ENCODE results near the gene HHIPL1.

Gene HHIPL1

DNA sequence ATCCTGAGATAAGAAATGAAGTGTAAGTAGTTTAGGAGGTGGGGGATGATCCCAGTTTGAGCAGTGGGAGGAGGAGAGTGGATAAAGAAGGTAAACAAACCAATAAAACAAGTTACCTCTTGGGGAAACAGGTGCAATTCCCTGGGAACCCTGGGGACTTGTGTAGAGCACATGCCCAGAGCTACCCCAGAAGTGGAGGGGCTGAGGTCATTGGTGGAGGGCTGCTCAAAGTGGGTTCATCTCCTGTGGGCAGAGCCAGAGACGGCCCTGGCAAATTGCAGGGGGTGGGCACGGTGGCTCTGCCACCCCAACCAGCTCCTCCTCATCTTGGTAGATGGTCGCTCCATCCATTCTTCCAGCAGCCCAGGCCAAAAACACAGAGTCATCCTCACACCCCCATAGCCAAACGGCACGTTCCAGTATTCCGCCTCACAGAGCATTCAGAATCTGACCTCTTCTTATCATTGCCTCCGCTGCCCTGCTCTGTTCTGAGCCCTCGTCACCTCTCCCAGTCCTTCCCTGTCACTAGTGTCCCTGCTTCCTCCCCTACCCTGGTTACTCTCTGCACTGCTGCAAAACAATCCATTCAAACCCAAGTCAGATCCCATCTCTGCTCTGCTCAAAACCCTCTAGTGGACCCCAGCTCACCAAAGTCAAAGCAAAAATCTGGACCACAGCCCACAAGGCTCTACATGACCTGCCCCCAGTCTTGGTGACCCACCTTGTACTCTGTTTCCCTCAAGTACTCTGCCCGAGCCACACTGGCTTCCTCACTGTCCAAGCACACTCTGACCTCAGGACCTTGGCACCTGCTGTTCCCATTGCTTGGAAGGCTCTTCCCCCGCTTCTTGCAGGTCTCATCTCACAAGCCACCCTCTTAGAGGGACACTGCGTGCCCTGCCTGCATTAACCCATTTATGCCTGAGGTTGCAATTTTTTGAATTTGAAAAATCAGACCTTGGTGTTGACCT is 44.6 kb downstream of the HHIPL1 start:
- H3K9ac ChIP-seq (ENCODE audit: low read depth, low read length): no peak overlapping the region
- H3K27me3 ChIP-seq (ENCODE audit: control insufficient read depth, insufficient read depth, low read length): peaks cover 61% of the 10 kb centered on the region
- H3K4me2 ChIP-seq (ENCODE audit: low read length): no peak overlapping the region
- H3K9me3 ChIP-seq (replicated peaks; ENCODE audit: low read length): no peaks in the 10 kb centered on the region
- no peak overlapping the region for H3K4me3 ChIP-seq (ENCODE audit: low read length)
- H3K36me3 ChIP-seq (ENCODE audit: insufficient read depth, low read length): no peaks in the 10 kb centered on the region
- peaks cover 3% of the 10 kb centered on the region for H3K4me1 ChIP-seq (ENCODE audit: control insufficient read depth, insufficient read depth, low read length)

DNA sequence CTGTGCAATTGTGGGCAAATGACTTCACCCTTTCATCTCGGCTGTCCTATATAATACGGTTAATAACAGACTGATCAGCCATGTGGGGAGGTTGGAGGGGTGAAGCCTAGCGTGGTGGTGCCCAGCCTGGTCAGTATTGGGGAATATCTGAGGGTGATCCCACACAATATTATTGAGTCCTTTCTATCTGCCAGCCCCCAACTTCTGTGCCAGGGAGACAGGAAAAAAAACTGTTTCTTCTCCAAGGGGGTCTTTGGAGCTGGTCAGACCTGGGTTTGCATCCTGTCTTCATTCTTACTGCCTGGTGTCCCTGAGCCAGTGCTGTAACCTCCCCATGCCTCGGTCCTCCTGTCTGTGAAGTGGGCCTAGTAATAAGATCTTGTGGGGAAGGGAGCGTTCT is 45.7 kb downstream of the HHIPL1 start:
- no peak overlapping the region for H3K4me3 ChIP-seq (ENCODE audit: low read length)
- no peak overlapping the region for H3K9ac ChIP-seq (ENCODE audit: low read depth, low read length)
- no peak overlapping the region for H3K4me2 ChIP-seq (ENCODE audit: low read length)
- no peaks in the 10 kb centered on the region for H3K36me3 ChIP-seq (ENCODE audit: insufficient read depth, low read length)
- no peaks in the 10 kb centered on the region for H3K4me1 ChIP-seq (ENCODE audit: control insufficient read depth, insufficient read depth, low read length)
- H3K27me3 ChIP-seq (ENCODE audit: control insufficient read depth, insufficient read depth, low read length): peaks cover 57% of the 10 kb centered on the region
- no peaks in the 10 kb centered on the region for H3K9me3 ChIP-seq (replicated peaks; ENCODE audit: low read length)

DNA sequence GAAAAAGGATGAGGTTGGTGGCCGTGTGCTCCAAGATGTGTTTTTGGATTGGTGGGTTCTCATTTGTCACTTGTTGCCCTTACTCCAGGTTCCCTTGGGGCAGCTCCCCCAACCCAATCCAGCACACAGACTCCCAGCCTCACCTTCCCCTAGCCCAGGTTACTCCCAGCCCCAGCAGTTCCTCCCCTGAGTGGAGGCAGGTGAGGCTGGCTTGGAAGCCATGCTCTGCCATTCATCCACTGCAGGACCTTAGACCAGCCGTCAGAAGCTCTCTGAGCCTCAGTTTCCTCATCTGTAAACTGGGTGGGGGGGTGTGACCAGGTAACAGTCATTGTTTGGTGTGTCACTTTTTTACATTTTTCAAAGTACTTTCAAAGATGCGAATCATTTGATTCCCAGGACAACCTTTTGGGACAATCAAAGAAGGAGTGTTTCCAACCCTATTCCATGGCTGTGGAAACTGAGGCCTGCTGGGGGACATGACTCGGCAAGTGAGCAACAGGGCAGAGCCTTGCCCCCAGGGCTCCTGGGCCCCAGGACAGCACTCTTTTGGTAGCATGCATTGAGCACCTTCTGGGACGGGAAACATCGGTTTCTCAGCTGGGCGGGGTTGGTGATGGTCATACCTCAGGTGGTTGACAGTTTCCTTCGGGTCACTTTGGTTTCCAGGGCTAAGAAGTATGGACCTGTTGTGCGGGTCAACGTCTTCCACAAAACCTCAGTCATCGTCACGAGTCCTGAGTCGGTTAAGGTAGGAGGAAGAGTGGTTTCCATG is 46.4 kb downstream of the HHIPL1 start:
- H3K27me3 ChIP-seq (ENCODE audit: control insufficient read depth, insufficient read depth, low read length): peaks cover 55% of the 10 kb centered on the region
- H3K4me1 ChIP-seq (ENCODE audit: control insufficient read depth, insufficient read depth, low read length): no peaks in the 10 kb centered on the region
- H3K9ac ChIP-seq (ENCODE audit: low read depth, low read length): no peak overlapping the region
- H3K4me3 ChIP-seq (ENCODE audit: low read length): no peak overlapping the region
- H3K36me3 ChIP-seq (ENCODE audit: insufficient read depth, low read length): no peaks in the 10 kb centered on the region
- H3K4me2 ChIP-seq (ENCODE audit: low read length): no peak overlapping the region
- no peaks in the 10 kb centered on the region for H3K9me3 ChIP-seq (replicated peaks; ENCODE audit: low read length)

DNA sequence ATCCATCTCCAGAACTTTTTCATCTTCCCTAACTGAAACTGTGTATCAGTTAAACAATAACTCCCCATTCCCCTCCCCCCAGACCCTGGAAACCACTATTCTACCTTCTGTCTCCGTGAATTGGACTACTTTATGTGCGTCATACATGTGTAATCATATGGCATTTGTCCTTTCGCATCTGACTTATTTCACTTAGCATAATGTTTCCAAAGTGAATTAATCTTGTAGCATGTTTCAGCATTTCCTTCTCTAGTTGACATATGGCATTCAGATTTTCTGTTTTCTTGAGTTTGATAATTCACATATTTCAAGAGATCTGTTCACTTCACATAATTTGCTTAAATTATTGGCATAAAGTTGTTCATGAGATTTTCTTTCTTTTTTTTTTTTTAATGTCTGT is 49.0 kb downstream of the HHIPL1 start:
- Histone ChIP-seq H3K27me3 (ENCODE audit: control insufficient read depth, insufficient read depth, low read length) (peaks cover 58% of the 10 kb centered on the region), H3K4me3 (ENCODE audit: low read length) (no peak overlapping the region), H3K4me2 (ENCODE audit: low read length) (no peak overlapping the region), H3K9ac (ENCODE audit: low read depth, low read length) (no peak overlapping the region), H3K36me3 (ENCODE audit: insufficient read depth, low read length) (no peaks in the 10 kb centered on the region), H3K9me3 (replicated peaks; ENCODE audit: low read length) (no peaks in the 10 kb centered on the region), H3K4me1 (ENCODE audit: control insufficient read depth, insufficient read depth, low read length) (no peaks in the 10 kb centered on the region)

DNA sequence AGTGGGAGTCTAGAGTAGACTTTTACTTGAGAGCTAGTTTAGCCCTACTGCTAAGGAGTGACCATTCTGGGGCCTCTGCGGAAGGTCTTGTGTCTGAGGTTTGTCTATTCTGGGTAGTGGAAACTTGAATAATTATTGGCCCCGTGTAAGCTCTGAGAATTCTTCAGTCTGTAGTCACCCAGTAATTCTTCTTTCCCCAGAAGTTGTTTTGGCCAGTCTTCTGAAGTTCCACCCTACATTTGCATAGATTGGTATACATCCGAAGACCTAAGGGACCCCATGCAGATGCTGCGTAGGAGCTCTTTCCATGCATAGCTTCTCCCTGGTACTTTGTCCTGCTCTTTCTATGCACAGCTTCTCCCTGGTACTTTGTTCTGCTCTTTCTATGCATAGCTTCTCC is 52.0 kb downstream of the HHIPL1 start:
- no peaks in the 10 kb centered on the region for H3K36me3 ChIP-seq (ENCODE audit: insufficient read depth, low read length)
- H3K4me1 ChIP-seq (ENCODE audit: control insufficient read depth, insufficient read depth, low read length): no peaks in the 10 kb centered on the region
- H3K9me3 ChIP-seq (replicated peaks; ENCODE audit: low read length): no peaks in the 10 kb centered on the region
- no peak overlapping the region for H3K9ac ChIP-seq (ENCODE audit: low read depth, low read length)
- H3K4me2 ChIP-seq (ENCODE audit: low read length): no peak overlapping the region
- H3K4me3 ChIP-seq (ENCODE audit: low read length): no peak overlapping the region
- peaks cover 38% of the 10 kb centered on the region for H3K27me3 ChIP-seq (ENCODE audit: control insufficient read depth, insufficient read depth, low read length)

DNA sequence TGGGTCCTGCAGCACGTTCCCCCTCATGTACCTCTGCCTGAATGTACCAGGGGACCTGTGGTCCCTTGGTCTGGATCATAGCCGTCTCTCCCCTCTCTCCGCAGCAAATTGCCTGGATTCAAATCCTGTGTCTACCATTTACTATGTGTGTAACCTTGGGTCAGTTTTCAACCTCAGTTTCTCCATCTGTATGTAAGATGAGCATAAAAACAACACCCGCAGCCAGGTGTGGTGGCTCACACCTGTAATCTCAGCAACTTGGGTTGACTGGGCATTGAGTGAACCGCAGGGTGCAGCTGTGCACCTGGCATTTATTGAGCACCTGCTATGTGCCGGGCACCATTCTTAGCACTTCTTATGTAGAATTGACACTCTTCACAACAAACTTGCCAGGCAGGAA is 53.3 kb downstream of the HHIPL1 start:
- H3K4me1 ChIP-seq (ENCODE audit: control insufficient read depth, insufficient read depth, low read length): no peaks in the 10 kb centered on the region

DNA sequence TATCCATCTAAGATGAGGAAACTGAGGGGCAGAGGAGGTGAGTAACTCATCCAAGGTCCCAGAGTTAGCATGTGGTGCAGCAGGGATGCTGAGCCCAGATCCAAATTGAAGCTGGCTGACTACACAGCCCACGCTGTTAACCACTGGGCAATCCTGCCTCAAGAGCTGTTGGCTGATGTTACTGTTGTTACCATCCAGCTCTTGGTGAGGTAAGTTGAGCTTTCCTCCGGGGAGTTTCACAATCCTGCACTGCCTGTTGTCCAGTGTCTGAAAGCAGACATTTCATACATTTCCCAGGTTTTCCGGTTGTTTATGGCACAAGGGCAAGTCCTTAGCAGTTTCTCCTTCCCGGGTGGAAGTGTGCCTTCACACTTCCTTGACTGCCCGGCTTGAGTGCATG is 53.7 kb downstream of the HHIPL1 start:
- peaks cover 9% of the 10 kb centered on the region for H3K9me3 ChIP-seq (replicated peaks; ENCODE audit: low read length)
- no peaks in the 10 kb centered on the region for H3K4me1 ChIP-seq (ENCODE audit: control insufficient read depth, insufficient read depth, low read length)
- H3K36me3 ChIP-seq (ENCODE audit: insufficient read depth, low read length): no peaks in the 10 kb centered on the region
- no peak overlapping the region for H3K9ac ChIP-seq (ENCODE audit: low read depth, low read length)
- H3K4me2 ChIP-seq (ENCODE audit: low read length): no peak overlapping the region
- H3K27me3 ChIP-seq (ENCODE audit: control insufficient read depth, insufficient read depth, low read length): peaks cover 33% of the 10 kb centered on the region
- H3K4me3 ChIP-seq (ENCODE audit: low read length): no peak overlapping the region

More for the DNA sequence above, 53.3 kb downstream of the HHIPL1 start:
- H3K36me3 ChIP-seq (ENCODE audit: insufficient read depth, low read length): no peaks in the 10 kb centered on the region
- H3K4me3 ChIP-seq (ENCODE audit: low read length): no peak overlapping the region
- peaks cover 33% of the 10 kb centered on the region for H3K27me3 ChIP-seq (ENCODE audit: control insufficient read depth, insufficient read depth, low read length)
- no peak overlapping the region for H3K4me2 ChIP-seq (ENCODE audit: low read length)
- H3K9ac ChIP-seq (ENCODE audit: low read depth, low read length): no peak overlapping the region
- H3K9me3 ChIP-seq (replicated peaks; ENCODE audit: low read length): peaks cover 5% of the 10 kb centered on the region

DNA sequence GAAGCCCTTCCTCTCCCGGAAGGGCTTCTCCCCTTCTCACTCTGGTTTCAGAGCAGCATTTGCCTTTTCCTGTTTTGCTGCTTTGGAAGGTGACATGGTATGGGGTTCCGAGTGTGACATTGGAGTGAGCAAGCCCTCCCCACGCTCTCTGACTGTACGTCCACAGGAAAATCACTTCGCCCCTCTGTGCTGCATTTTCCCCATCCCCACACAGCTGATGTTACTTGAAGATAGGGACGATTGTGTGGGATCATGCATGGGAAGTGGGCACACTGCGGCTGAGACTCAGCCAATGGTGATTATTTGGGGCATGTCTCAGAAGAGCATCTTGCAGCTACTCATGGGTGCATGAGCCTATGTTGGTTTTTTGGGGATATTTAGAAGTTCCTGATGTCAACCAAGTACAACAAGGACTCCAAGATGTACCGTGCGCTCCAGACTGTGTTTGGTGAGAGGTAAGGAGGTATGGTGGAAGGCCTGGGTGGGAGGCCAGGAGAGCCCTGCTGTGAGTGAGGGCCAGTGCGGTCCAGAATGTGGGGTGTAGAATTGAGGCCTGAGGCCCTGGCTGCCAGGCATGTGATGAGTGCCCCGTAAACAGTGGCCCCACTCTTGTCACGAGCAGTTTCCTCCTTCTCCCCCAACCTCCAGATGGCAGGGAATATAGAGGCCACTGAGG is 54.3 kb downstream of the HHIPL1 start:
- no peak overlapping the region for H3K9ac ChIP-seq (ENCODE audit: low read depth, low read length)
- H3K27me3 ChIP-seq (ENCODE audit: control insufficient read depth, insufficient read depth, low read length): peaks cover 29% of the 10 kb centered on the region
- H3K36me3 ChIP-seq (ENCODE audit: insufficient read depth, low read length): no peaks in the 10 kb centered on the region
- H3K4me1 ChIP-seq (ENCODE audit: control insufficient read depth, insufficient read depth, low read length): no peaks in the 10 kb centered on the region
- H3K4me3 ChIP-seq (ENCODE audit: low read length): no peak overlapping the region
- H3K9me3 ChIP-seq (replicated peaks; ENCODE audit: low read length): peaks cover 11% of the 10 kb centered on the region
- no peak overlapping the region for H3K4me2 ChIP-seq (ENCODE audit: low read length)

DNA sequence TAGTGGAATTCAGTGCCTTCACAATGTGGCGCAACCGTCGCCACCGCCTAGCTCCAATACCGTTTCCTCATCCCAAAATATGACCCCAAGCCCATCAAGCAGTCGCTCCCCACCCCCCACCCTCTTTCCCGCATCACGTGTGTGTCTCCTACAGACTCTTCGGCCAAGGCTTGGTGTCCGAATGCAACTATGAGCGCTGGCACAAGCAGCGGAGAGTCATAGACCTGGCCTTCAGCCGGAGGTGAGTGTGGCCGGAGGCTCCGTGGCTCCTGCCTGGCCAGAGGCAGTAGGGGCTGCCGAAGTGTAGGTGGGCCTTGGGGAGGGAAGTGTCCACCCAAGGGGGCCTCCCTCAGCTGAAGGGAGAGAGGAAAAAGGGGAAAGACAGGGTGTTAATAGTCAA is 54.9 kb downstream of the HHIPL1 start:
- Histone ChIP-seq H3K9me3 (replicated peaks; ENCODE audit: low read length) (peaks cover 11% of the 10 kb centered on the region), H3K36me3 (ENCODE audit: insufficient read depth, low read length) (no peaks in the 10 kb centered on the region), H3K9ac (ENCODE audit: low read depth, low read length) (no peak overlapping the region), H3K4me2 (ENCODE audit: low read length) (no peak overlapping the region), H3K27me3 (ENCODE audit: control insufficient read depth, insufficient read depth, low read length) (peaks cover 29% of the 10 kb centered on the region), H3K4me3 (ENCODE audit: low read length) (no peak overlapping the region), H3K4me1 (ENCODE audit: control insufficient read depth, insufficient read depth, low read length) (no peaks in the 10 kb centered on the region)

DNA sequence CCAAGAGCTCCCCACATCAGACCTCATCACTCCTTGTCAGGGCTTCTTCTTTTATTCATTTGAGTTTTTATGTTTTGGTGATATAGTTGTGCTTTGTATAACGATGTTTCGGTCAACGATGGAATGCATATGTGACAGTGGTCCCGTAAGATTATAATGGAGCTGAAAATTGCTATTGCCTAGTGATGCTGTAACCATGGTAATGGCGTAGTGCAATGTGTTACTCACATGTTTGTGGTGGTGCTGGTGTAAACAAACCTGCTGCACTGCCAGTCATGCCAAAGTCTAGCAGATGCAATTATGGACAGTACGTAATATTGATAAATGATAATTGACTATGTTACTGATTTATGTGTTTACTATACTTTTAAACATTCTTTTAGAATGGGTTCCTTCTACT is 55.5 kb downstream of the HHIPL1 start:
- no peaks in the 10 kb centered on the region for H3K36me3 ChIP-seq (ENCODE audit: insufficient read depth, low read length)
- H3K9ac ChIP-seq (ENCODE audit: low read depth, low read length): no peak overlapping the region
- H3K9me3 ChIP-seq (replicated peaks; ENCODE audit: low read length): peaks cover 11% of the 10 kb centered on the region
- no peak overlapping the region for H3K4me3 ChIP-seq (ENCODE audit: low read length)
- H3K4me1 ChIP-seq (ENCODE audit: control insufficient read depth, insufficient read depth, low read length): no peaks in the 10 kb centered on the region
- no peak overlapping the region for H3K4me2 ChIP-seq (ENCODE audit: low read length)
- peaks cover 29% of the 10 kb centered on the region for H3K27me3 ChIP-seq (ENCODE audit: control insufficient read depth, insufficient read depth, low read length)

DNA sequence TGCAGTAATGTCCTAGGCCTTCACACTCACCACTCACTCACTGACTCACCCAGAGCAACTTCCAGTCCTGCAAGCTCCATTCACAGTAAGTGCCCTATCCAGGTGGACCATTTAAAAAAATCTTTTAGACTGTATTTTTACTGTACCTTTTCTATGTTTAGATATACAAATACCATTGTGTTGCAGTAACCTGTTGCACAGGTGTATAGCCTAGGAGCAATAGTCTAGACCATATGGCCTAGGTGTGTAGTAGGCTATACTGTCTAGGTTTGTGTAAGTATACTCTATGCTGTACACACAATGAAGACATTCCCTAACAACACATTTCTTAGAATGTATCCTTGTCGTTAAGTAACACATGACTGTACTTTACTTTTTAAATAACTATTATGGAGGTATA is 56.3 kb downstream of the HHIPL1 start:
- Histone ChIP-seq H3K4me1 (ENCODE audit: control insufficient read depth, insufficient read depth, low read length) (no peaks in the 10 kb centered on the region), H3K36me3 (ENCODE audit: insufficient read depth, low read length) (no peaks in the 10 kb centered on the region), H3K4me3 (ENCODE audit: low read length) (no peak overlapping the region), H3K27me3 (ENCODE audit: control insufficient read depth, insufficient read depth, low read length) (peaks cover 24% of the 10 kb centered on the region), H3K4me2 (ENCODE audit: low read length) (no peak overlapping the region), H3K9me3 (replicated peaks; ENCODE audit: low read length) (peaks cover 11% of the 10 kb centered on the region), H3K9ac (ENCODE audit: low read depth, low read length) (no peak overlapping the region)
